K562 treated with DMSO at 1 percent for 24 hours (cell line): ENCODE data around the gene PNPLA4. TPM values are rescaled to one million over a fixed set of nuclear protein-coding genes. Genes with fewer than 3 reads are reported as not detected.

Source experiments
- total RNA-seq: library from RNA; unstranded; fragments of 300-600 nt; gene quantifications from 2 replicates; pipeline ENCODE4 v1.2.3, GENCODE V29; 2022; ENCODE audit warnings: low read depth; ENCODE audit not compliant: insufficient read depth

Gene PNPLA4, protein sequence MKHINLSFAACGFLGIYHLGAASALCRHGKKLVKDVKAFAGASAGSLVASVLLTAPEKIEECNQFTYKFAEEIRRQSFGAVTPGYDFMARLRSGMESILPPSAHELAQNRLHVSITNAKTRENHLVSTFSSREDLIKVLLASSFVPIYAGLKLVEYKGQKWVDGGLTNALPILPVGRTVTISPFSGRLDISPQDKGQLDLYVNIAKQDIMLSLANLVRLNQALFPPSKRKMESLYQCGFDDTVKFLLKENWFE
- 17.8 and 19.9 TPM in 2 replicates for total RNA-seq

DNA sequence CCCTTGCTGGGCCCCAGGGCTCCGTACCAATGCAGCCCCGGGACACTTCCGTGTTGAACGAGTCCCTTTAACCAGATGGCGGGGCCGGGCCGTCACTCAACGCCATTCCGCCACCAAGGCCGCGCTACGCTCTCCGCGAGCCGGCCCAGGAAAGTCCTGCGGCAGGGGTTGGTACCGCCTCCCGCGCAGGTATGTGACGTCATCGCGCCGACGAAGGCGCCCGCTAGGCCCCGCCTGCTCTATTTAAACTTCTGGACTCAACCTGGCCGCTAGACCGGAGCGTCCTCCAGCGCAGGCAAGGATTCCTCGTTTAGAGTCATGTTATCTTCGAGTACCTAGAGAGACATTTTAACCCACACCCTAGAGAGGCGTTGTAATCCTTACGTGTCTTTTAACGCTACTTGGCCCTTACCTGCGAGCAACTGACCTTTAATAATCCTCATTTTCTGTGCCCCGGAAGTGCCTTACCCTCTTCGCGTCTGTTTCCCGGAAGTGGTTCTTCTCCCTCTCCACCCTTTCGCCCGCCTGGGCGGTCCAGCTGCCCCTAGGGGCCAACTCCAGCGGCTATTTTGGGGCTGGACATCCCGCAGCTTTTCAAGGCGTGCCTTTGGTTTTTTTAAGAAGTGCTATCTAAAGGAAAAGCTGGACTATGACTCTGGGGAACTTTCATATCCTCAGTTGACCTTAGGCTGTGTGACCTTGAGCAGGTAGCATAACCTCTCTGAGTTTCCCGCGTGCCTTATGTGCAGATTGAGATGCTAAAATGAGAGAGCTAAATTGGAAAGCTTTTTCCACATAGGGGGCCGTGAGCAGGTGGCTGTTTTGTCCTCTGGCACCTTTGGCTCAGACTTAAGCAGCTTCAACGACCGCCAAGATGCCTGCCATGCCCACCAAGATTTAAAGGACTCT, at the start of gene PNPLA4:
TSS of gene PNPLA4 (minus strand) at position 155 of the 909 bp plus-strand sequence. CDS start 1,294 bp downstream, outside the sequence.

Other genes with a start within 250 kb of the PNPLA4 start
- 50.2 and 53.6 TPM in 2 replicates for gene VCX, start 84.2 kb downstream of the PNPLA4 start, total RNA-seq
- gene VCX2, start 243.9 kb upstream of the PNPLA4 start, total RNA-seq, result 0.51 TPM in 1 of 2 replicates, not detected in the other